ENCODE results near the gene NBPF1. TPM values are rescaled to one million over a fixed set of nuclear protein-coding genes. Genes with fewer than 3 reads are reported as not detected.
"Not testable (repeated sequence)": the region's sequence is repeated elsewhere in the genome, so short reads cannot be mapped to it uniquely, and the experiment has no call there.

NBPF1 gene
- total RNA-seq, 1 experiment from 2014 or later: 18.9 TPM

GRCh38 chr1:16516694-16517410 lies 96.5 kb downstream of the NBPF1 start:
- DNase-seq (ENCODE audit: low read depth): not testable (repeated sequence)

- peak; percentile 91 for DNase-seq (ENCODE audit: low read depth)
Measured at GRCh38 chr1:16514107-16515055, 99.0 kb downstream of the NBPF1 start, which contains the start of gene RNU1-1. TSS of gene RNU1-1 (minus strand) at chr1:16514285.

- peak; percentile 99 for DNase-seq (ENCODE audit: low read depth)
Measured at GRCh38 chr1:16513412-16514106, 99.8 kb downstream of the NBPF1 start.

GRCh38 chr1:16512624-16513411 lies 100.5 kb downstream of the NBPF1 start:
- peak; percentile 26 for DNase-seq (ENCODE audit: low read depth)

Other genes starting within 250 kb of the NBPF1 start
- gene SZRD1, start 246.3 kb downstream of the NBPF1 start, total RNA-seq (2014; rRNA removed; shearing (Covaris generic)): 77.1 and 91.3 TPM in 2 replicates
- not detected in 2 replicates for gene SPATA21, start 176.1 kb downstream of the NBPF1 start, total RNA-seq (2014; rRNA removed; shearing (Covaris generic))
- 88.9 and 102 TPM in 2 replicates for gene NECAP2, start 172.8 kb downstream of the NBPF1 start, total RNA-seq (2014; rRNA removed; shearing (Covaris generic))
- gene RNU1-1, start 99.3 kb downstream of the NBPF1 start, total RNA-seq (2014; rRNA removed; shearing (Covaris generic)): under 0.01 TPM in 1 of 2 replicates, not detected in the other
- under 0.01 TPM in 1 of 2 replicates, not detected in the other for gene RNU1-3, start 53.4 kb upstream of the NBPF1 start, total RNA-seq (2014; rRNA removed; shearing (Covaris generic))
- gene RNU1-4, start 127.0 kb upstream of the NBPF1 start, total RNA-seq (2014; rRNA removed; shearing (Covaris generic)): under 0.01 TPM in 1 of 2 replicates, not detected in the other

Data from RPMI7951 (cell line).